GM21529 (cell line): ENCODE data around the gene CAPN7.

Experiments used
- ATAC-seq: cut with Tn5 transposase; IDR thresholded peaks from one replicate; pipeline ENCODE4 v1.9.1; 2021; ENCODE audit not compliant: unreplicated experiment

CAPN7 gene

GRCh38 chr3:15198686-15199085 is 7.4 kb upstream of the CAPN7 start:
- no peak for ATAC-seq

- no peak for ATAC-seq
Measured at GRCh38 chr3:15199493-15200105, 6.4 kb upstream of the CAPN7 start.

GRCh38 chr3:15204005-15204404 is 2.0 kb upstream of the CAPN7 start:
- ATAC-seq, result no peak

- ATAC-seq, result no peak
Measured at GRCh38 chr3:15205482-15205933, 538 bp upstream of the CAPN7 start.

- ATAC-seq, result peak; percentile 31
Measured at GRCh38 chr3:15206662-15207576, 873 bp downstream of the CAPN7 start.

- ATAC-seq, result no peak
Measured at GRCh38 chr3:15207836-15208504, 1.9 kb downstream of the CAPN7 start.

- no peak for ATAC-seq
Measured at GRCh38 chr3:15211937-15212336, 5.9 kb downstream of the CAPN7 start.

GRCh38 chr3:15214758-15215157 is 8.7 kb downstream of the CAPN7 start:
- ATAC-seq, result no peak

- no peak for ATAC-seq
Measured at GRCh38 chr3:15215996-15216395, 9.9 kb downstream of the CAPN7 start.

- no peak for ATAC-seq
Measured at GRCh38 chr3:15216501-15216900, 10.5 kb downstream of the CAPN7 start.

GRCh38 chr3:15217011-15217671 is 11.1 kb downstream of the CAPN7 start:
- no peak for ATAC-seq

- peak; percentile 52 for ATAC-seq
Measured at GRCh38 chr3:15217841-15218267, 11.8 kb downstream of the CAPN7 start.

GRCh38 chr3:15218689-15219088 is 12.6 kb downstream of the CAPN7 start:
- ATAC-seq, result no peak

- no peak for ATAC-seq
Measured at GRCh38 chr3:15220056-15220455, 14.0 kb downstream of the CAPN7 start.

- ATAC-seq, result no peak
Measured at GRCh38 chr3:15220661-15221060, 14.6 kb downstream of the CAPN7 start.

GRCh38 chr3:15221574-15222217 is 15.7 kb downstream of the CAPN7 start:
- no peak for ATAC-seq

- no peak for ATAC-seq
Measured at GRCh38 chr3:15223685-15224572, 17.9 kb downstream of the CAPN7 start.

GRCh38 chr3:15228147-15228546 is 22.1 kb downstream of the CAPN7 start:
- ATAC-seq, result no peak

GRCh38 chr3:15229262-15229661 is 23.2 kb downstream of the CAPN7 start:
- no peak for ATAC-seq

GRCh38 chr3:15241341-15241740 is 35.3 kb downstream of the CAPN7 start:
- no peak for ATAC-seq
